NCI-H187 treated with DMSO at 0.1 percent for 48 hours (cell line): Measurements from ENCODE around the gene CCDC127.

ENCODE experiments used
- DNase-seq: peaks from one replicate; lab custom pipeline; 2025; lab: John Stamatoyannopoulos, UW

The CCDC127 gene

GRCh38 chr5:157126-157715 is 60.7 kb downstream of the CCDC127 start:
- no peak for DNase-seq

GRCh38 chr5:156411-157072 is 61.4 kb downstream of the CCDC127 start:
- no peak for DNase-seq

- DNase-seq: no peak
These were observed 62.1 kb downstream of the CCDC127 start for GRCh38 chr5:155651-156410.

- DNase-seq: no peak
These were observed 63.1 kb downstream of the CCDC127 start for GRCh38 chr5:154826-155225.

GRCh38 chr5:154236-154635 is 63.7 kb downstream of the CCDC127 start:
- no peak for DNase-seq

GRCh38 chr5:153256-153655 is 64.7 kb downstream of the CCDC127 start:
- DNase-seq: no peak

GRCh38 chr5:152077-152476 is 65.9 kb downstream of the CCDC127 start:
- DNase-seq: no peak

GRCh38 chr5:150746-151145 is 67.2 kb downstream of the CCDC127 start:
- DNase-seq: no peak

- DNase-seq: no peak
These were observed 68.0 kb downstream of the CCDC127 start for GRCh38 chr5:149745-150485.

- DNase-seq: no peak
These were observed 70.2 kb downstream of the CCDC127 start for GRCh38 chr5:147751-148150.
